ENCODE results near the gene VSTM1.

The VSTM1 gene

DNA sequence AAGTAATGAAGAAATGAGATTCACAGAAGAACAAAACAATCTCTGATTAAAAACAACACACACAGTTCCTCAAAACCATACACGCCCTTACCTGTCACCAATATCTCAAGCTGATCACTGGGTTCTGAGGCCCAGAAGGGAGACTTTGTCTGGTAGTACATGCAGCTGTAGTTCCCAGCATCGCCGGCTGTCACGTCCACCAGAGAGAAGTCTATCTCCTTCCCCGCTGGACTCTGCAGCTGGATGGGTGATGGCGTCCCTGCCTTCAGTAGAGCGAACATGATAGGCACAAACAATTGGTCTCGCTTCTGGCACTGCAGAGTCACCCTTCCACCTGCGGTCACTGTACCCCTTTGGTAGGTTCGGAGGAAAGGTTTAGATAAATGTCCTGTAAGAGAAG lies 10.1 kb upstream of the VSTM1 start:
- H3K4me3 ChIP-seq (ENCODE audit: low read length) = no peak overlapping the region
- DNase-seq (ENCODE audit: low read depth) = no peak
- TF ChIP-seq, protein P1, sequence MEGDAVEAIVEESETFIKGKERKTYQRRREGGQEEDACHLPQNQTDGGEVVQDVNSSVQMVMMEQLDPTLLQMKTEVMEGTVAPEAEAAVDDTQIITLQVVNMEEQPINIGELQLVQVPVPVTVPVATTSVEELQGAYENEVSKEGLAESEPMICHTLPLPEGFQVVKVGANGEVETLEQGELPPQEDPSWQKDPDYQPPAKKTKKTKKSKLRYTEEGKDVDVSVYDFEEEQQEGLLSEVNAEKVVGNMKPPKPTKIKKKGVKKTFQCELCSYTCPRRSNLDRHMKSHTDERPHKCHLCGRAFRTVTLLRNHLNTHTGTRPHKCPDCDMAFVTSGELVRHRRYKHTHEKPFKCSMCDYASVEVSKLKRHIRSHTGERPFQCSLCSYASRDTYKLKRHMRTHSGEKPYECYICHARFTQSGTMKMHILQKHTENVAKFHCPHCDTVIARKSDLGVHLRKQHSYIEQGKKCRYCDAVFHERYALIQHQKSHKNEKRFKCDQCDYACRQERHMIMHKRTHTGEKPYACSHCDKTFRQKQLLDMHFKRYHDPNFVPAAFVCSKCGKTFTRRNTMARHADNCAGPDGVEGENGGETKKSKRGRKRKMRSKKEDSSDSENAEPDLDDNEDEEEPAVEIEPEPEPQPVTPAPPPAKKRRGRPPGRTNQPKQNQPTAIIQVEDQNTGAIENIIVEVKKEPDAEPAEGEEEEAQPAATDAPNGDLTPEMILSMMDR (IDR thresholded peaks at IDR 0.05; ENCODE audit: insufficient read depth, low read depth, low read length, missing control alignments) = no peak

DNA sequence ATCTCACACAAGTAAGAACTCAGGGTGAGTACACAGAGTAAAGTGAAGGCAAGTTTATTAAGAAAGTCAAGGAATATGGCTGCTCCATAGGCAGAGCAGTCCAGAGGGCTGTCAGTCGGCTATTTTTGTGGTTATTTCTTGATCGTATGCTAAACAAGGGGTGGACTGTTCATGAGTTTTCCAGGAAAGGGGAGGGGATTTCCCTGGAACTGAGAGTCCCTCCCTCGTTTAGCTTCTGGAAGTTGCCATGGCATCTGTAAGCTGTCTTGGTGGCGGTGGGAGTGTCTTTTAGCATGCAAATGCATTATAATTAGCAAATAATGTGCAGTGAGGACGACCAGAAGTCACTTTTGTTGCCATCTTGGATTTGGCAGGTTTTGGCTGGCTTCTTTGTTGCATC lies 5.8 kb upstream of the VSTM1 start:
- DNase-seq (ENCODE audit: low read depth) = no peak
- TF ChIP-seq, protein P1 (IDR thresholded peaks at IDR 0.05; ENCODE audit: insufficient read depth, low read depth, low read length, missing control alignments) = no peak
- H3K4me3 ChIP-seq (ENCODE audit: low read length) = no peak overlapping the region

DNA sequence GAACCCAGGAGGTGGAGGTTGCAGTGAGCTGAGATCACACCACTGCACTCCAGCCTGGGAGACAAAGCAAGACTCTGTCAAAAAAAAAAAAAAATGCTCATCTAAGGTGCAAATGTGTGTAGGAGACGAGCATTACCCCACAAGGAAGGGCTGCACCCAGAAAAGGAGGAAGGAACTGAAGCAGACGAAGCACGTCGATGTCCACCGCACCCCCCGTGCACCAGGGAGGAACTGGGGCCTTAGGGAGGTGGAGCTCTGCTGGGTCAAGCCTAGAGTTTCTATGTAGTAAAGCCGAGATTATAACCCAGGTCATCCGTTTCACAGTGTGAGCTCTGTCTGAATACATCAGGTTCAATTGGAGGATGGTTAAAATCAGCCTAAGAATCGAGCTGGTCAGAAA lies 1.1 kb downstream of the VSTM1 start:
- TF ChIP-seq, protein P1 (IDR thresholded peaks at IDR 0.05; ENCODE audit: insufficient read depth, low read depth, low read length, missing control alignments) = no peak
- no peak overlapping the region for H3K4me3 ChIP-seq (ENCODE audit: low read length)
- no peak for DNase-seq (ENCODE audit: low read depth)

GRCh38 chr19:54047616-54048015 lies 16.1 kb downstream of the VSTM1 start:
- no peak for DNase-seq (ENCODE audit: low read depth)
- no peak overlapping the region for H3K4me3 ChIP-seq (ENCODE audit: low read length)
- TF ChIP-seq, protein P1 (IDR thresholded peaks at IDR 0.05; ENCODE audit: insufficient read depth, low read depth, low read length, missing control alignments) = no peak

DNA sequence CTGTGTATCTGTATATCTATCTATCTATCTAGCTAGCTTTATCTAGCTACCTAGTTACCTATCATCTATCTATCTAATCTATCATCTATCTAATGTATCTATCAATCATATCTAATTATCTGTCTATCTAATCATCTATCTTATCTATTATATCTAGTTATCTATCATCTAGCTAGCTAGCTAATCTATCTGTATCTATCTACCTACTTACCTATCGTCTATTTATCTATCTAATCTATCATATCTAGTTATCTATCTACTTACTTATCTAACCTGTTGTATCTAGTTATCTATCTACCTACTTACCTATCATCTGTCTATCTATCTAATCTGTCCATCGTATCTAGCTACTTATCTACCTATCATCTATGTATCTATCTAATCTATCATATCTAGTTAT lies 17.9 kb downstream of the VSTM1 start:
- TF ChIP-seq, protein P1 (IDR thresholded peaks at IDR 0.05; ENCODE audit: insufficient read depth, low read depth, low read length, missing control alignments) = no peak

GRCh38 chr19:54042989-54043388 lies 20.7 kb downstream of the VSTM1 start:
- no peak for DNase-seq (ENCODE audit: low read depth)
- H3K4me3 ChIP-seq (ENCODE audit: low read length) = no peak overlapping the region

More for the DNA sequence above, 17.9 kb downstream of the VSTM1 start:
- no peak overlapping the region for H3K4me3 ChIP-seq (ENCODE audit: low read length)
- DNase-seq (ENCODE audit: low read depth) = no peak

More at GRCh38 chr19:54042989-54043388, 20.7 kb downstream of the VSTM1 start:
- TF ChIP-seq, protein P1 (IDR thresholded peaks at IDR 0.05; ENCODE audit: insufficient read depth, low read depth, low read length, missing control alignments) = no peak

Data from epithelial cell of esophagus (primary cell).